ENCODE results near the gene FOCAD. TPM values are rescaled to one million over a fixed set of nuclear protein-coding genes. Genes with fewer than 3 reads are reported as not detected.

Gene FOCAD
- total and polyA plus RNA-seq, 2 experiments from 2014 or later: 20.8 to 67.4 TPM

- H4K20me1 ChIP-seq (ENCODE audit: insufficient read depth): no peaks in the 10 kb centered on the region
- H3K36me3 ChIP-seq (ENCODE audit: low read depth): no peaks in the 10 kb centered on the region
- H3K4me1 ChIP-seq (ENCODE audit: insufficient read depth): no peaks in the 10 kb centered on the region
- H3K9me3 ChIP-seq (ENCODE audit: low read depth): no peaks in the 10 kb centered on the region
- H2AFZ ChIP-seq: peak overlapping the region; percentile 100
- no peaks in the 10 kb centered on the region for H3K27me3 ChIP-seq (replicated peaks; ENCODE audit: insufficient read depth)
- no peak overlapping the region for H3K27ac ChIP-seq
- TF ChIP-seq EZH2 (IDR thresholded peaks at IDR 0.05; ENCODE audit: insufficient read depth, poor library complexity, severe bottlenecking): no peak
- TF ChIP-seq EZH2phosphoT487 (IDR thresholded peaks at IDR 0.05; ENCODE audit: insufficient read depth, low read depth): no peak
- WGBS, 2 experiments (ENCODE audit: low coverage in 1 of 2, low lambda C conversion rate in 2 of 2, missing lambda C conversion rate in 2 of 2): 54 to 55% methylated on average over 2 of the region's 2 CpGs
- no peak overlapping the region for H3K9ac ChIP-seq
- H3K79me2 ChIP-seq (ENCODE audit: insufficient read depth): peaks cover 26% of the 10 kb centered on the region
- H3K9me2 ChIP-seq (ENCODE audit: insufficient read depth): peaks cover 12% of the 10 kb centered on the region; the same call in 1 of the 2 replicates
- peak overlapping the region; percentile 99 for H3K4me3 ChIP-seq
- no peak for DNase-seq
- in situ Hi-C loops (cut with MboI): no loop called here
- no peaks in the 10 kb centered on the region for H3F3A ChIP-seq (ENCODE audit: insufficient read depth)
- no peak overlapping the region for H3K4me2 ChIP-seq (ENCODE audit: unreplicated experiment)
Measured at GRCh38 chr9:20659474-20659967, 24.5 kb upstream of the FOCAD start.

- H3K27me3 ChIP-seq (replicated peaks; ENCODE audit: insufficient read depth): no peaks in the 10 kb centered on the region
- peaks cover 26% of the 10 kb centered on the region for H3K79me2 ChIP-seq (ENCODE audit: insufficient read depth)
- no peak overlapping the region for H3K9ac ChIP-seq
- H3K36me3 ChIP-seq (ENCODE audit: low read depth): no peaks in the 10 kb centered on the region
- DNase-seq: no peak
- H3K4me1 ChIP-seq (ENCODE audit: insufficient read depth): no peaks in the 10 kb centered on the region
- H3K9me2 ChIP-seq (ENCODE audit: insufficient read depth): peaks cover 12% of the 10 kb centered on the region; the same call in 1 of the 2 replicates
- no peak overlapping the region for H3K4me2 ChIP-seq (ENCODE audit: unreplicated experiment)
- in situ Hi-C loops (cut with MboI): no loop called here
- no peak overlapping the region for H3K4me3 ChIP-seq
- no peak overlapping the region for H2AFZ ChIP-seq
- H3F3A ChIP-seq (ENCODE audit: insufficient read depth): no peaks in the 10 kb centered on the region
- H3K9me3 ChIP-seq (ENCODE audit: low read depth): no peaks in the 10 kb centered on the region
- TF ChIP-seq EZH2 (IDR thresholded peaks at IDR 0.05; ENCODE audit: insufficient read depth, poor library complexity, severe bottlenecking): no peak
- no peak for TF ChIP-seq EZH2phosphoT487 (IDR thresholded peaks at IDR 0.05; ENCODE audit: insufficient read depth, low read depth)
- 73 to 80% methylated on average over 3 of the region's 3 CpGs for WGBS, 2 experiments (ENCODE audit: low coverage in 1 of 2, low lambda C conversion rate in 2 of 2, missing lambda C conversion rate in 2 of 2)
- H4K20me1 ChIP-seq (ENCODE audit: insufficient read depth): no peaks in the 10 kb centered on the region
- no peak overlapping the region for H3K27ac ChIP-seq
Measured at GRCh38 chr9:20662156-20662555, 21.9 kb upstream of the FOCAD start.

GRCh38 chr9:20663133-20663532 is 20.9 kb upstream of the FOCAD start:
- DNase-seq: no peak
- peaks cover 26% of the 10 kb centered on the region for H3K79me2 ChIP-seq (ENCODE audit: insufficient read depth)
- WGBS, 2 experiments (ENCODE audit: low coverage in 1 of 2, low lambda C conversion rate in 2 of 2, missing lambda C conversion rate in 2 of 2): 92 to 98% methylated on average over 2 of the region's 2 CpGs

GRCh38 chr9:20664501-20664900 is 19.6 kb upstream of the FOCAD start:
- H3K9ac ChIP-seq: no peak overlapping the region
- H3K9me3 ChIP-seq (ENCODE audit: low read depth): no peaks in the 10 kb centered on the region
- in situ Hi-C loops (cut with MboI): no loop called here
- H3K4me2 ChIP-seq (ENCODE audit: unreplicated experiment): no peak overlapping the region
- no peaks in the 10 kb centered on the region for H3F3A ChIP-seq (ENCODE audit: insufficient read depth)
- DNase-seq: no peak
- TF ChIP-seq EZH2phosphoT487 (IDR thresholded peaks at IDR 0.05; ENCODE audit: insufficient read depth, low read depth) (no peak), EZH2 (IDR thresholded peaks at IDR 0.05; ENCODE audit: insufficient read depth, poor library complexity, severe bottlenecking) (no peak)
- no peak overlapping the region for H3K27ac ChIP-seq
- 98 to 99% methylated on average over 3 of the region's 3 CpGs for WGBS, 2 experiments (ENCODE audit: low coverage in 1 of 2, low lambda C conversion rate in 2 of 2, missing lambda C conversion rate in 2 of 2)
- H3K36me3 ChIP-seq (ENCODE audit: low read depth): no peaks in the 10 kb centered on the region
- H3K79me2 ChIP-seq (ENCODE audit: insufficient read depth): peaks cover 22% of the 10 kb centered on the region
- no peaks in the 10 kb centered on the region for H3K4me1 ChIP-seq (ENCODE audit: insufficient read depth)
- no peaks in the 10 kb centered on the region for H4K20me1 ChIP-seq (ENCODE audit: insufficient read depth)
- H3K9me2 ChIP-seq (ENCODE audit: insufficient read depth): peaks cover 12% of the 10 kb centered on the region; the same call in 1 of the 2 replicates
- H3K27me3 ChIP-seq (replicated peaks; ENCODE audit: insufficient read depth): no peaks in the 10 kb centered on the region
- H2AFZ ChIP-seq: no peak overlapping the region
- H3K4me3 ChIP-seq: no peak overlapping the region

More at GRCh38 chr9:20663133-20663532, 20.9 kb upstream of the FOCAD start:
- in situ Hi-C loops (cut with MboI): no loop called here
- H3K4me2 ChIP-seq (ENCODE audit: unreplicated experiment): no peak overlapping the region
- H3K36me3 ChIP-seq (ENCODE audit: low read depth): no peaks in the 10 kb centered on the region
- no peaks in the 10 kb centered on the region for H3K4me1 ChIP-seq (ENCODE audit: insufficient read depth)
- H3K4me3 ChIP-seq: no peak overlapping the region
- H3K9ac ChIP-seq: no peak overlapping the region
- TF ChIP-seq EZH2phosphoT487 (IDR thresholded peaks at IDR 0.05; ENCODE audit: insufficient read depth, low read depth): no peak
- no peak for TF ChIP-seq EZH2 (IDR thresholded peaks at IDR 0.05; ENCODE audit: insufficient read depth, poor library complexity, severe bottlenecking)
- H2AFZ ChIP-seq: no peak overlapping the region
- peaks cover 12% of the 10 kb centered on the region; the same call in 1 of the 2 replicates for H3K9me2 ChIP-seq (ENCODE audit: insufficient read depth)
- no peaks in the 10 kb centered on the region for H4K20me1 ChIP-seq (ENCODE audit: insufficient read depth)
- H3F3A ChIP-seq (ENCODE audit: insufficient read depth): no peaks in the 10 kb centered on the region
- no peaks in the 10 kb centered on the region for H3K27me3 ChIP-seq (replicated peaks; ENCODE audit: insufficient read depth)
- no peaks in the 10 kb centered on the region for H3K9me3 ChIP-seq (ENCODE audit: low read depth)
- H3K27ac ChIP-seq: no peak overlapping the region

Measured in GM23248 (cell line).